Activated T-helper 9 cell treated with anti-CD3 and anti-CD28 coated beads, Interleukin-2, amount 50 U/mL, for 16 hours (primary cell): ENCODE results near the gene OAF.
"Not testable (repeated sequence)": the region's sequence is repeated elsewhere in the genome, so short reads cannot be mapped to it uniquely, and the experiment has no call there.

Source experiments
- DNase-seq: peaks from one replicate; pipeline ENCODE4 v3.0.0-alpha.2; 2020; ENCODE audit warnings: low read depth

OAF gene

DNA sequence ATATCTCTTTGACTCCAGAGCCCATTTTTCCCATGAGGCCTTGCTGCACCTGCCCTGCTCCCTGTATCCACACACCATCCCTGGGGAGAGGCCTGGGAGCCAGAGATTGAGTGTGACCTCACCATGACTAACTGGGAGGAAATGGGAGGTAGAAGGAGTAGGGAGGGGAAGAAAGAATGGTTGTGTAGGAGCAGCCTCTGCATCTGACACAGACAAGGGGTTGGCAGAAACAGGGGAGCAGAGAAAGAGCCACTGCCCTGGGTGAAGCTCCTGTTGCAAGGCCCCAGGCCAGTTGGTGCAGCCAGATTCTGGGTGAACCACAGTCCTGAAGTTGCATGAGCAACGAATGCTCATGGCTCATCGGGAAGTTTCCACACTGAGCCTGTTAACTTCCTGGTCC, 61.5 kb downstream of the OAF start:
- no peak for DNase-seq

DNA sequence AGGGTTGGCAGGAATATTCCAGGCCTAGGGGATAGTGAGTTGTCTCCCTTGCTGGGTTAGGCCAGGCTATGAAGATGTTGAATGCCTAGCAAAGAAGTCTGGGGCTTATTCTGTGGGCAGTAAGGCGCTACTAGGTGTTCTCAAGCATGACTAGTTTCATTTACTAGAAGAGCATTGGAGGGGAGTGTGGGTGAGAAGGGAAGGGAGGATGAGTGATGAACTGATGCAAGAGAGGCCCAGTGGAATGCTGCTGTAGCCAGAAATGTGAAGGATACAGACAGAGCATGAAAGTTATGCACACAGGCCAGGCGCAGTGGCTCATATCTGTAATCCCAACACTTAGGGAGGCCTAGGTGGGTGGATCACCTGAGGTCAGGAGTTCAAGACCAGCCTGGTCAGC, 62.6 kb downstream of the OAF start:
- no peak for DNase-seq

DNA sequence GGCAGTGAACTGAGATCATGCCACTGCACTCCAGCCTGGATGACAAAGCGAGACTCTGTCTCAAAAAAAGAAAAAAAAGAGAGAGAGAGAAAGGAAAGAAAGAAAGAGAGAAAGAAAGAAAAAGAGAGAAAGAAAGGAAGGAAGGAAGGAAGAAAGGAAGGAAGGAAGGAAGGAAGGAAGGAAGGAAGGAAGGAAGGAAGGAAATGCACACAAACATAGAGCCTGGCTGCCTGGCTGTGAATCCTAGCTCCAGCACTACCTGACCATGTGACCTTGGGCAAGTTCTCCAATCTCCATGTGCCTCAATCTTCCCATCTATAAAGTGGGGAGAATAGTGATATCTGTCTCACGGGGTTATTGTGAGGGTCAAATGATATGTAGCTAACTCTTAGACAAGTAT, 63.1 kb downstream of the OAF start:
- DNase-seq: not testable (repeated sequence)

DNA sequence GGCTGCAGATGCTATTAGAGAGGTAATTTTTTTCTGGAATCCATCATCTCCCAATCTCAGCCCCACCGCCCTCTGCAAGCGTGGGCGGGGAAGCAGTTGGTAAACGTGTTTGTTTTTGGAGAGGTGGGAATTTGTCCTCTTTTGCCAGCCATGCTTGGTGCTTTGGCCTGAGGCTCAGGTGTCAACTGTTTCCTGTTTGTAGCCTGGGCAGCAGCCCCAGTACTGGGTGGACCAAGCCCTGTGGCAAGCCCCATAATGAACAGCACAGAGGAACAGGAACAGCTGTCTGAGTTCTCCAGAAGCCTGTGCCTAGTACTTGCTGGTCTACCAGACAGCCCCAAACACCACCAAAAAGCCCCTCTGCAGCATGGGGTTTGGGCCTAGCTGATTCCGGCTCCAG, 68.7 kb downstream of the OAF start:
- no peak for DNase-seq
